ENCODE data around the gene VPS11. TPM values are rescaled to one million over a fixed set of nuclear protein-coding genes. Genes with fewer than 3 reads are reported as not detected.

The VPS11 gene
- total RNA-seq: 21.5 and 23.5 TPM in 2 replicates

DNA sequence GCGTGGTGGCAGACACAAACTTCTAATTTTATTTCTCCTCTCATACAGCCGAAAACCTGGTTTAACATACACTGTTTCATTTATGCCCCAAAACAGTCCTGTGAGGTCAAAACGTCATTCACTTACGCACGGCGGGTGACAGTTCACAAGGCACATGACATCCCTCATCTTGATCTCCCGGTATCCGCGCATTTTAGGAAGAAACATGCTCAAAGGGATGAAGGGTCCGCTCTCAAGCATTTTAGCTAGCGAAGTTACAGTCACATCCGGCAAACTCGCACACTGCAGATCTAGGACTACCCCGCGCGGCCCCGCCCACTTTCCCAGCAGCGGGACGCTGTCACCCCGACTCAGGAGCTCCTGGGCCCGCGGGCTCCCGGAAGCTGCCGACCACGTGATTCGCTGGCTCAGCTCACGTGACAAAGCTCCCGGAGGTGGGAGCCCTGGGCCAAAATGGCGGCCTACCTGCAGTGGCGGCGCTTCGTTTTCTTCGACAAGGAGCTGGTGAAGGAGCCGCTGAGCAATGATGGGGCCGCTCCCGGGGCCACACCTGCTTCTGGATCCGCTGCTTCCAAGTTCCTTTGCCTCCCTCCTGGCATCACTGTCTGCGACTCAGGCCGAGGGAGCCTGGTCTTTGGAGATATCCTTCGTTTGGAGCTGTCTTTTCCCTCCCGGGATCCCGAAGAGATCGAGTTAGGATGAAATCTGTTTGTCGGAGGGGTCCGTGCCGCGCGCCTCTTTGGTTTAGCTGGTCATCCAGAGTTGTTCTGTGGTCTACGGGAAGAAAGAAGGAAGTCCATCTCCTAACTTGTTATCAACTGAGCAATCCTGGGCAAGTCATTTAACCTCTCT is at the start of gene VPS11:
TSS of gene VPS11 (plus strand) at position 448 of the 852 bp plus-strand sequence. CDS start at position 454, 6 bp downstream.

DNA sequence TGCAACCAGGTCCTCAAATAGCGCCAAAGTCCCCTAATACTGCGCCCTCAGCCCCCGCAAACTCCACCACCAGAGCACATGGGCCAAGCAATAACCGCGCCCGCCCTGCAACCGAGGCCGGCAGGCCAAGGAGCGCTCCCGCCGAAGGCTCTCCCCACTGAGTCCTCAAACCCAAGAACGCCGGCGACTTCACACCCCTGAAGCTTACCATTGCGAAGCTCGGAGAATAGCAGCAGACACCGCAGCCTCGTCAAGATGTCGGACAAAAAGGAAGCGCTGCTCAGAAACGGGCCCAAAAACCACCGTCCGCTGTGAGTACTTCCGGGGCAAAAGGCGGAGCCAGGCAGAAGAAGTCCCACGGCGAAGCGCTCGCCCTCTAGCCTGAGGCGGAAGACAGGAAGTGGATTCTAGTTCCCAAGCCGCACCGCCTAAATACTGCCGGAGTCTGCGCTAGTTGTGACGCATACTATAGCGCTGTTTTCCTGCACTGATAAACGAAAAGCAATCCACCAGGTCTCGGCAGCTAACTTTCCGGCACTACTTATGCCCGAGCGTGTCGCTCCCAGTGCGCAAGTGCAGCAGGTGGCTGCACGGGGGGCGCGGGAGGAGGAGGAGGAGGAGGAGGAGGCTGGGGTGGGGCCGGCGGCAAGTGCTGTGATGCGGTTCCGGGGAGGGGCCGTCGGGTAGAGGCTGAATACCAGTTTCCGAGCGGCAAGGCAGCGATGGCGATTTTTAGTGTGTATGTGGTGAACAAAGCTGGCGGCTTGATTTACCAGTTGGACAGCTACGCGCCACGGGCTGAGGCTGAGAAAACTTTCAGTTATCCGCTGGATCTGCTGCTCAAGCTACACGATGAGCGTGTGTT is 49.3 kb upstream of the VPS11 start, which contains the start of the genes RPS25 and TRAPPC4:
TSS of gene RPS25 (minus strand) at position 270 of the 865 bp plus-strand sequence. CDS start at position 211, 59 bp downstream.
TSS of gene TRAPPC4 (plus strand) at position 693 of the 865 bp plus-strand sequence. CDS start at position 723, 30 bp downstream.

DNA sequence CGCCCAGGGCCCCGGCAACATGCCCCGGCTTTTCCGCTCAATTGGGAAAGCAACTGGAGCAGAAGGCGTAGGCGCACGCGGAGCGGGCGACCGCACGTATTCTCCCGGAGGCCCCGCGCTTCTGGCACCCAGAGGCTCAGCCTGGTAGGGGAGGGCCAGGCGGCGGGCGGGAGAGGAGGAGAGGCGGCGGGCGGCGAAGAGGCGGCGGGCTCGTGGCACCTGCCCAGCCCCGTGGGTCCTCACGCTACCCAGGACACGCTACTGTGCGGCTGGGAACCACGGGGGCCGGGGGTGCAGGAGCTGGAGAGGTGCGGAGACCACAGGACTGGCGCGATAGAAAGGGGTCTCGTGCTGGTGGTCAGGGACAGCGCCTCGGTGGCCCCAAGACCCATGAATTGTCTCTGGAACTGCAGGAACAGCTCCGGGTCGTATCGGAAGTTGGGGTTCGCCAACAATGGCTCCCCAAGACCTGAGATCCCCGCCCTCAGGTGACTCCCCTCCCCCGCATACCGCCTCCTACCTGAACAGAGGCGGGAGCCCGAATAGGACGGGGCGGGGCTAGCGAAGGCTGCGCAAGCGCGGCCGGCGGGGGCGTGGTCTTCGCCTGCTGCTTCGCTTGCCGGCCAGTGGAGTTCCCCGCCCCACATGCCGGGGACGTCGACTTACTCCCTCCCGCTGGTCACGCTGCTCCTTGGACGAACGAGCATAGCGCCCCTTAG is 37.1 kb upstream of the VPS11 start, which contains the start of gene SLC37A4:
TSS of gene SLC37A4 (minus strand) at position 549 of the 719 bp plus-strand sequence.

DNA sequence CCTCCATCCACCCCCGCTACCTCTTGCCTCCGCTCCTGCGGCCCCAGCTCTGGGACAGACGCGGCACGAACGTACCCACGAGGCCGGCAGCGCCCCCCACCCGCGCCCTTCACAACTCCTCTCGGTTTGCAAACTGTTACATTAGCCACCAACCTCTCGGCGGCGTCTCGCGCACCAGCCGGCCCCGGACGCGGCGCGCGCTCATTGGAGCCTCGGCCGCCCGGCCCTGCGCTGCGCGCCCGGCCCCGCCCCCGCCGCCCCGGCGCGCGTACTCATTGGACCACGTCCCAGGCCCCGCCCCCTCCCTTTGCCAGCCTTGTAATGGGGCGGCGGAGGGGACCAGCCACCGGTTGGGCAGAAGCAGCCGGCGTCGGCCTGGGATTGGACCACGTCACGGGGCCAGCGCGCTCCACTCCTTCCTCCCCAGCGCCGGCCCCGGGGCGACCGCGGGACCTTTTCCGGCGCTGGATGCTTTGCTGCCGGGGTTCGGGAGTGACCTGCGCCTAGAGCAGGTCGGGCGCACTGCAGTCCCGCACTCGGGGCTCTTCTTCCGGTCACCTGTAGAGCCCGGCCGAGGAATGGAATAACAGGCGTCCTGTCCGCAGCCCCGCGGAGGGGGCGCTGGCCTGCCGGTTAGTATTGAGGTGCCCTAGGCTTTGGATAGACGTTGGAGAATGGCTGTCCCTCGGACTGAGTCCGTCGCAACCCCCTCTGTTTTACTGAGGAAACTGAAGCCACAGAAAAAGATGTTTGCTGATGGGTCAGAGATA is 10.4 kb upstream of the VPS11 start, which contains the start of gene HYOU1:
TSS of gene HYOU1 (minus strand) at position 206 of the 770 bp plus-strand sequence. CDS start 1,045 bp downstream, outside the sequence.

DNA sequence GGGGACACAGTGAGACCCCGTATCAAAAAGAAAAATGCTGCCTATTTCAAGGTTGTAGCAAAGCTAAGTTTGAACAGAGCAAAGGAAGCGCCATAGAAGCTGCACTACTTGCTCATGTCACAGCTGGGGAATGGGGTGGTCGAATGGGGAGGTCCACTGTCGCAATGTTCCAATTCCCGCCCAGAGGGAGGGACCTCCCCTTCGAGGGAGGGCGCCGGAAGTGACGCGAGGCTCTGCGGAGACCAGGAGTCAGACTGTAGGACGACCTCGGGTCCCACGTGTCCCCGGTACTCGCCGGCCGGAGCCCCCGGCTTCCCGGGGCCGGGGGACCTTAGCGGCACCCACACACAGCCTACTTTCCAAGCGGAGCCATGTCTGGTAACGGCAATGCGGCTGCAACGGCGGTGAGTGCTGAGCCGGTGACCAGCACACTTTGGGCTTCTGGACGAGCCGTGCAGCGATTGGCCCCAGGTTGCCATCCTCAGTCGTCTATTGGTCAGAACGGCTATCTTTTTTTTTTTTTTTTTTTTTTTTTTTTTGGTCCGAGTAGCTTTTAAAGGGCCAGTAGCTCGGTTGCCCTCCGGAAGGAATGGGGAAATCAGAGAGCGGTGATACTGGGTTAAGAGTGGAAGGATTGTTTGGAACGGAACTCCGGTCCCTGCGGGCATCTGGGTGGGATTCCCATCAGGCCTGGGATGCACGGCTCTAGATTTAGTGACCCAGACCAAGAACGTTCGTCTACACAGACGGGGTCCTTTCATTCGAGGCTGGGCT is 17.2 kb downstream of the VPS11 start, which contains the start of gene HMBS:
TSS of gene HMBS (plus strand) at position 219 of the 774 bp plus-strand sequence. CDS start at position 372, 153 bp downstream.

DNA sequence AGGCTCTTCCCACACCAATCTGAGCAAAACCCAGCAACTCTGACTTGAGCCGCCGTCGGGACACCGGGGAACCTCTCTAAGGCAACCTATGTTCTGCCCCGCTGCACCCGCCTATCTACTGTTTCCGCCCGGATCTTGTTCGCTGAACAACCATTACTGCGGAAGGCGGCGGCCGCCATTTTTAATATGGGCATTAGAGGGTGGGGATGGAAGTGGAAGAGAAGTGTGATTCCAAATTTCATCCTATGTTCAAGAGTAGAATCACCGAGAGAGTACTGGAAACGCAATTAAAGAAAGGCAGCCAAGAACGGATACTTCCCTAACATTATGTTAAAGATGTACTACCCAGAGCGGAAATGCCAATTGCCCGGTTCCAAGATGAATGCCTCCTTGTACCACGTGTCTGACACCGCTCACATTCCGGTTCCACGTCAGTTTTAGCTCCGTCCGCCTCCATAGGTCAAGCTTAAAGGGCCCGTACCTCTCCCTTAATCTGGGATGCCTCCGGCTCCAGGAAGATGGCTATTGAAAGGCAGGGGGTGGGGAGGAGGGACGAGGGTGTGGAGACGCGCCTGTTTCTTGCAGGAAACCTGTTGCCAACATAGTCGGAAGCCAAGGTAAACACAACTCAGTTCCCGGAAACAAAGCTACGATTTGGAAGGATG is 34.3 kb downstream of the VPS11 start, which contains the start of gene DPAGT1:
TSS of gene DPAGT1 (minus strand) at position 95 of the 665 bp plus-strand sequence. CDS start 198 bp downstream, outside the sequence.

DNA sequence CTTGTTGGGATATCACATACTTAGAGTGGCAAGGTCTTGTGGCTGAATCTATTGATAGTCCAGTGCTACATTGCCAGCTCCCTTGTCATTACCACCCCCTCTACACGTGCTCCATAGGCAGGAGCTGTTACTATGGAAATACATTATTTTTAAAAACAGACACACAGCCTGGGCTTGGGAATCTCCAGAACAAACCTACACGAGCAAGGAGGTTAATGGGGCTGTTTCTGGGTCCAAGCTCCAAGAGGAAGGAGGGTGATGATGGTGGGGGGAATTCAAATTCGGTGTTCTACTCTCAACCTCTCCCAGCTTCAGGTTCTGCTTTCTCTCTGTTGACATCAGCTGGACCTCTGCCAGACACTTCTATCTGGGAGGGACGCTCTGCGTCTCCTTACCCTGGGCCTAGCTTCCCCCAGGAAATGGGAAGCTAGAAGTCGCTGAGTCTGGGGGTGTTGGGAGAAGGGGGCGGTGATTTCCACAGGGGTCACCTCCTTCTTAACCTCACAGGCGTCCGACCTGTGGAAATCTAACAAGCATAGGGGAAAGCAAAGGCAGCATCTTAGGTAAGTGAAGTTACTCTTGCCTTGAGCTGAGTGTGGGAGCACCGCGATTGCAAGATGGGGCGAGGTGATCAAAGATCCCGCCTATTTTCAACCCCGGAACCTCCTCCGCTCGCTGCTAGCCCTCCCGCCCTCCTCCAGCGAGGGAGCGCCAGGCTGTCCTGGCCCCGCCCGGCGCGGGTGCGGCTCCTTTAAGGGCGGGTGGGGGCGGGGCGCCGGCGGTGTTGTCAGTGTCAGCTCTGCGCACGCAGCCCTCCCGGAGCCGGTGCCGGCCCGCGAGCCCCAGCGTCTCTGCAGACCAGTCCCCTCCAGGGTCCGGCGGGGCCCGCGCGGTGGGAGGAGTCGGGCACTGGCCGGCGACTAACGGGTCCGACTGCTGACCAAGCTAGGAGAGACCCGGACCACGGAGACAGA is 39.2 kb downstream of the VPS11 start, which contains the start of gene C2CD2L:
TSS of gene C2CD2L (plus strand) at position 781 of the 974 bp plus-strand sequence. CDS start 398 bp downstream, outside the sequence.

DNA sequence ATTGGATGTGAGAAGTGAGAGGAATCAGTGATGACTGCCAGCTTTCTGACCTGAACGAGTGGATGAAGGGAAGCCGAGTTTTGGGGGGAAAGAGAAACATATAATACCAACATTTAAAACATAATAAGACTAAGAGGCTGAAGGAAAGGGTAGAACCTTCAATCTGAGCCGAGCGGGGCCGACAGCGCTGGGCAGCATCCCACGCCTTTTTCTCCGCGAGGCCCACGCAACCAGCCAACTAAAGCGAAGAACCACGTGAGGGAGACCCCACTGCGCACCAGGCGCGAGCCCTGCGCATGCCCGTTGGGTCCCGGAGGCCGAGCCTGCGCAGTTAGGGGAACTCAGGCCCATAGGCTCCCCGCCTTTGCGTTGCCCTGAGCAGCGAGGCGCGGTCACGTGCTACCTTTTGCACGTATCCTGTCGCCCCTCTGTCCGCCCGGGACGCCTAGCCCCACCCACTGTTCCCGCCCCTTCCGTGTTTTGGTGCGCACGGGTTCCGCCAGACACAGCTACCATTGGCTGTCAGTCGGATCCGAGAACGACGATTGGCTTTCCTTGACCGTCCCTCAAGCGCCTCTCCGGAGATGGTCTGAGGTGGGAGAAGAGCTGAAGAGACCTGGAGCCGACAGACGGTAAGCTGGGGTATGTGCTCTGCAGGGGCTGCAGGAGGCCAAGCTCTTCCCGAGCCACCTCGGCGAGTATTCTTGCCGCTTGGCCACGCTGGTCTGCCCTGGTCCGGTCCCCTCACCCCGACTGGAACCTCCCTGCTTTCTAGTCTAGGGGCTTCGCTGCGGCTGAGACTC is 53.6 kb downstream of the VPS11 start, which contains the start of gene HINFP:
TSS of gene HINFP (plus strand) at position 573 of the 803 bp plus-strand sequence. CDS start 5,365 bp downstream, outside the sequence.

Other genes with a start within 250 kb of the VPS11 start
- gene CXCR5, start 183.9 kb upstream of the VPS11 start, total RNA-seq: not detected in 2 replicates
- gene BCL9L, start 141.9 kb upstream of the VPS11 start, total RNA-seq: 22.9 and 37.4 TPM in 2 replicates
- not detected in 2 replicates for gene UPK2, start 111.5 kb upstream of the VPS11 start, total RNA-seq
- not detected in 2 replicates for gene FOXR1, start 96.1 kb upstream of the VPS11 start, total RNA-seq
- gene CENATAC, start 69.7 kb upstream of the VPS11 start, total RNA-seq: 22.1 and 30.6 TPM in 2 replicates
- gene RPS25, start 49.5 kb upstream of the VPS11 start, total RNA-seq: 921 and 1,482 TPM in 2 replicates
- 105 and 115 TPM in 2 replicates for gene TRAPPC4, start 49.1 kb upstream of the VPS11 start, total RNA-seq
- 13.7 and 13.9 TPM in 2 replicates for gene SLC37A4, start 36.9 kb upstream of the VPS11 start, total RNA-seq
- gene HYOU1, start 10.6 kb upstream of the VPS11 start, total RNA-seq: 282 and 311 TPM in 2 replicates
- 16.0 and 16.9 TPM in 2 replicates for gene HMBS, start 17.1 kb downstream of the VPS11 start, total RNA-seq
- 16.0 and 34.1 TPM in 2 replicates for gene DPAGT1, start 34.0 kb downstream of the VPS11 start, total RNA-seq
- 5.0 and 5.5 TPM in 2 replicates for gene C2CD2L, start 39.5 kb downstream of the VPS11 start, total RNA-seq
- 13.7 and 16.1 TPM in 2 replicates for gene HINFP, start 53.8 kb downstream of the VPS11 start, total RNA-seq
- under 0.01 and 0.32 TPM in 2 replicates for gene ABCG4, start 81.2 kb downstream of the VPS11 start, total RNA-seq
- 12.9 and 14.0 TPM in 2 replicates for gene NLRX1, start 100.9 kb downstream of the VPS11 start, total RNA-seq
- gene NHERF4, start 117.7 kb downstream of the VPS11 start, total RNA-seq: not detected in 2 replicates
- 12.2 and 25.3 TPM in 2 replicates for gene CBL, start 138.5 kb downstream of the VPS11 start, total RNA-seq
- 108 and 256 TPM in 2 replicates for gene MCAM, start 249.3 kb downstream of the VPS11 start, total RNA-seq

Data from smooth muscle cell of the umbilical artery (primary cell).